ENCODE results near the gene MAP3K12. TPM values are rescaled to one million over a fixed set of nuclear protein-coding genes. Genes with fewer than 3 reads are reported as not detected.

Gene MAP3K12
- total RNA-seq, 1 experiment from 2014 or later, result 7.6 TPM

GRCh38 chr12:53516758-53517455 is 17.6 kb upstream of the MAP3K12 start:
- Histone ChIP-seq H3K27ac (no peak overlapping the region), H3K36me3 (peaks cover 26% of the 10 kb centered on the region), H3K4me1 (no peaks in the 10 kb centered on the region), H3K9me3 (replicated peaks) (no peaks in the 10 kb centered on the region), H3K27me3 (no peaks in the 10 kb centered on the region), H3K4me3 (no peak overlapping the region)
- DNase-seq, result no peak

DNA sequence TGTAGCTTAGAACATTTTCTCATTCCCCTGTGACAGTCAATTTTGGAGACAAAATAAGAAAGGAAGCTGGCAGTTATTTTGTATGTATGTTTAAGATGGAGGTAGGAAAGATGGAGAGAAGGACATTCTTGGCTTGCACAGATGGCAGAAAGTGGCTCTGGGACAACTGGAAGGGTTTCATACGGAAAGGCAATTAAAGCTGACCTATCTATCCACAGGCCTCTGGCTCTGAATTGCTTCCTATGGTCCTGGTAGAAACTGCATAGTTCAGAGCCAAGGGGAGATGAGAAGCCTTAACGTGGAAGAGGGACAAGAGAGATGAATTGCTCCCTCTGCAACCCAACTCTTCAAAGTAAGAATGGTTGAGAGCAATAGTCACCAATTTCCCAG is 16.0 kb upstream of the MAP3K12 start:
- Histone ChIP-seq H3K27ac (no peak overlapping the region), H3K27me3 (no peaks in the 10 kb centered on the region), H3K4me3 (no peak overlapping the region), H3K36me3 (peaks cover 20% of the 10 kb centered on the region), H3K4me1 (no peaks in the 10 kb centered on the region), H3K9me3 (replicated peaks) (no peaks in the 10 kb centered on the region)
- no peak for DNase-seq

- Histone ChIP-seq H3K36me3 (peaks cover 16% of the 10 kb centered on the region), H3K27ac (no peak overlapping the region), H3K9me3 (replicated peaks) (no peaks in the 10 kb centered on the region), H3K4me1 (no peaks in the 10 kb centered on the region), H3K4me3 (no peak overlapping the region), H3K27me3 (no peaks in the 10 kb centered on the region)
- DNase-seq, result no peak
These were observed 15.5 kb upstream of the MAP3K12 start for GRCh38 chr12:53514628-53515290.

GRCh38 chr12:53513712-53514410 is 14.6 kb upstream of the MAP3K12 start:
- Histone ChIP-seq H3K4me3 (no peak overlapping the region), H3K36me3 (peaks cover 12% of the 10 kb centered on the region), H3K9me3 (replicated peaks) (no peaks in the 10 kb centered on the region), H3K4me1 (no peaks in the 10 kb centered on the region), H3K27ac (no peak overlapping the region), H3K27me3 (no peaks in the 10 kb centered on the region)
- DNase-seq, result no peak

GRCh38 chr12:53510181-53510812 is 11.0 kb upstream of the MAP3K12 start:
- no peak overlapping the region for H3K4me3 ChIP-seq
- H3K27ac ChIP-seq, result no peak overlapping the region
- peaks cover 7% of the 10 kb centered on the region for H3K36me3 ChIP-seq
- no peaks in the 10 kb centered on the region for H3K4me1 ChIP-seq
- no peaks in the 10 kb centered on the region for H3K27me3 ChIP-seq
- H3K9me3 ChIP-seq (replicated peaks), result no peaks in the 10 kb centered on the region
- no peak for DNase-seq

GRCh38 chr12:53508534-53509170 is 9.4 kb upstream of the MAP3K12 start:
- Histone ChIP-seq H3K4me3 (no peak overlapping the region), H3K4me1 (no peaks in the 10 kb centered on the region), H3K9me3 (replicated peaks) (no peaks in the 10 kb centered on the region), H3K27ac (no peak overlapping the region), H3K27me3 (no peaks in the 10 kb centered on the region), H3K36me3 (no peaks in the 10 kb centered on the region; the same call in 1 of the 2 replicates)
- DNase-seq, result peak; percentile 75 to 92

DNA sequence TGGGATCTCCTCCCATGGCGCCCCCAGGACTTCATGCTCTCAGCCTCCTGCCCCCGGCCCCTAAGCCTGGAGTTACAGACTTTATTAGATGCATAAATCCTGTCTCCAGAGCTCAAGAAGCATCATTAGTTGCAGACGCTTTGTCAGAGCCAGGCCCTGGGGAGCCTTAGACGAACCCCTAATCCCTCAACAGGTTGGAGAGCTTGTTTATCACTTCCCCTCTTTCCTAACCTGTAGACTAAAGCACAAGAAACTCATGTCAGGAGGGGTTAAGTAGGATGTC is 8.3 kb upstream of the MAP3K12 start:
- Histone ChIP-seq H3K4me3 (no peak overlapping the region), H3K27ac (no peak overlapping the region), H3K9me3 (replicated peaks) (no peaks in the 10 kb centered on the region), H3K27me3 (no peaks in the 10 kb centered on the region), H3K4me1 (no peaks in the 10 kb centered on the region), H3K36me3 (no peaks in the 10 kb centered on the region)
- DNase-seq, result no peak

GRCh38 chr12:53506881-53507602 is 7.8 kb upstream of the MAP3K12 start, which contains the start of gene NPFF:
Gene NPFF, minus strand, starts transcription at chr12:53507484. Its CDS starts 10 bp downstream, at chr12:53507474.
- no peaks in the 10 kb centered on the region for H3K27me3 ChIP-seq
- H3K4me1 ChIP-seq, result no peaks in the 10 kb centered on the region
- DNase-seq, result no peak
- H3K36me3 ChIP-seq, result no peaks in the 10 kb centered on the region
- no peak within 1 kb of the TSS for H3K27ac ChIP-seq
- no peaks in the 10 kb centered on the region for H3K9me3 ChIP-seq (replicated peaks)
- H3K4me3 ChIP-seq, result no peak within 1 kb of the TSS

GRCh38 chr12:53506450-53506785 is 7.2 kb upstream of the MAP3K12 start:
- Histone ChIP-seq H3K27ac (no peak overlapping the region), H3K36me3 (no peaks in the 10 kb centered on the region), H3K9me3 (replicated peaks) (no peaks in the 10 kb centered on the region), H3K4me1 (no peaks in the 10 kb centered on the region), H3K27me3 (no peaks in the 10 kb centered on the region), H3K4me3 (no peak overlapping the region)
- no peak for DNase-seq

- H3K27me3 ChIP-seq, result no peaks in the 10 kb centered on the region
- H3K9me3 ChIP-seq (replicated peaks), result no peaks in the 10 kb centered on the region
- no peak overlapping the region for H3K4me3 ChIP-seq
- DNase-seq, result no peak
- no peaks in the 10 kb centered on the region for H3K4me1 ChIP-seq
- H3K27ac ChIP-seq, result no peak overlapping the region
- no peaks in the 10 kb centered on the region for H3K36me3 ChIP-seq
These were observed 6.5 kb upstream of the MAP3K12 start for GRCh38 chr12:53505555-53506449.

- no peak for DNase-seq
- Histone ChIP-seq H3K4me1 (no peaks in the 10 kb centered on the region), H3K9me3 (replicated peaks) (no peaks in the 10 kb centered on the region), H3K27me3 (no peaks in the 10 kb centered on the region), H3K27ac (no peak overlapping the region), H3K4me3 (no peak overlapping the region), H3K36me3 (no peaks in the 10 kb centered on the region)
These were observed 5.8 kb upstream of the MAP3K12 start for GRCh38 chr12:53505086-53505485.

GRCh38 chr12:53504004-53504920 is 5.0 kb upstream of the MAP3K12 start:
- H3K36me3 ChIP-seq, result no peaks in the 10 kb centered on the region
- no peaks in the 10 kb centered on the region for H3K9me3 ChIP-seq (replicated peaks)

More at GRCh38 chr12:53504004-53504920, 5.0 kb upstream of the MAP3K12 start:
- H3K4me3 ChIP-seq, result no peak overlapping the region
- no peak for DNase-seq
- no peaks in the 10 kb centered on the region for H3K4me1 ChIP-seq
- no peak overlapping the region for H3K27ac ChIP-seq
- no peaks in the 10 kb centered on the region for H3K27me3 ChIP-seq

Data from SJCRH30 (cell line).